Stimulated activated CD8-positive, alpha-beta memory T cell treated with anti-CD3 and anti-CD28 coated beads, Interleukin-2, amount 100 ng/mL, for 1 hour (primary cell): ENCODE data around the gene CYB5RL.

Experiments used
- DNase-seq, 2 donors: peaks; one replicate each; pipeline ENCODE4 v3.0.0-alpha.2; 2020; ENCODE audit warnings: low read depth in 2 of 2

CYB5RL gene

DNA sequence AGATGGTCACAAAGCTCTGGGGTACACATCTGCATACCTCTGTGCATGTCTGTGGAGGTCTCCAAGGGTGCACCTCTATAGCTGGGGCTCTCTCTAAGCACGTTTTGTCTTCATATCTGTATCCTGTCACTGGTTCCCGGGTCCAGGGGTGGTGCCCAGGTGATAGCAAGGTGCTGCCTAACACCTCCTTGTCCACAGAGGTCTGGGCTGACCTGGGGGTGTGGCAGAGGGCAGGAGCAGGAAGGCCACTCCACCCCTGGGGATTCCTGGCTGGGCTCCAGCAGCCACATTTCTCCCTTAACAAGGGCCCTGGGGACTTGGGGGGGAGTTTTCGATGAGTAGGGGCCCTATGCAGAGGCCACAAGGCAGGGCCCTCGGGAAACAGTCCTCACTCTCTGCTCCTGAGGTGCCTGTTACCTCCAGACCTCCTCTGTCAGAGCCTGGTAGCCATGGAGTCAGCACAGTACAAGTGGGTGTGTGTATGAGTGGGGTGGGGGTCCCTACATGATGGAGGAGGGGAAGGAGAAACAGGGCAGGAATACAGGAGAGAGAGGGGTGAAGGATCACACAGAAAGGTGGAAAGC, 40.0 kb downstream of the CYB5RL start:
- no peak for DNase-seq

DNA sequence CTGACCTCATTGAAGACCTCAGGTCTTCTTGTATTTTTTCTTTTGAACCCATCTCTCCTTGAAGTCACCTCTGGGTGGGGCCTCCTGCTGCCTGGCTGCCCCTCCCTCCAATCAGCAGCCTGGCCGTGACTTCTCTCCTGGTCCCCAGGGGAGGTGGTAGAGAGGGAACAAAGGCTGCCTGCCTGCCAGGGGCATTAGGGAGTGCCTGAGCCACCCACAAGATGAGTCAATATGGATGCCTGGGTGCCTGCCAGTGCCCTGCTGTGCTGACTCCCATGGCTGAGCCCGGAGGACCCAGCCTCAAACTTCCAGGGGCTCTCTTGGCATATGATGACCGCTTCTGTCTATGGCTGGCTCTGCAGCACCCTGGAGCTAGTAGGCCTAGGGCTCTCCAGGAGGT, 41.8 kb downstream of the CYB5RL start:
- DNase-seq, result no peak

DNA sequence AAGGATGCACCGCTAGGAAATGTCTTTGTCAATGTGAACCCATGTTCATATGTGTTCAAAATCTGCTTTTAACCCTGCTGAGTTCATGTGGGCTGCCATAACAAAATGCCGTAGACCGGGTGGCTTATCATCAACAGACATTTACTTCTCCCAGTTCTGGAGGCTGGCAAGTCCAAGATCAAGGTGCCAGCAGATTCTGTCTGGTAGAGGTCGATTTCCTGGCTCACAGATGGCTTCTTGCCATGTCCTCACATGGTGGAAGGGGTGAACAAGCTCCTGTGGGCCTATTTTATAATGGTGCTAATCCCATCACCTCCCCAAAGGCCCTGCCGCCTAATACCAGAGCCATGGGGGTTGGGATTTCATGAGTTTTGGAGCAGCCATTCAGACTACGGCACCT, 42.4 kb downstream of the CYB5RL start:
- DNase-seq, result no peak

DNA sequence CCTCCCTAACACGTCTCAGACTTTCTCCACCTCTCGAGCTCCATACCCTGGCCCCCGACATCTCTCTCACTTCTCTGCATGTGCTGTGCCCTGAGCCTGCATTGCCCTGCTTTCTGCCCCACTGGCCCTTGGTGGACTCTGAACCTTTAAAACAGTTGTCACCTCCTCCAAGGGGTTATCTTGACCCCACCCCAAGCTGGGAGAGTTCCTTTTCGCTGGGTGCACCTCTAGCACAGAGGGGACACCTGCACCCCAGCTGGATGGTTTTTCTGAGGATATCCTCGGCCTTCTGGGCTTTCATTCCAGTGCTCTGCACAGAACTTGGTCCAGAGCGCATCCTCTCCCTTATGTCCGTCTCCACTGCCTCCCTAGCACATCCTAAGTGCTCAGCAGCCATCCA, 42.8 kb downstream of the CYB5RL start:
- DNase-seq, result no peak

DNA sequence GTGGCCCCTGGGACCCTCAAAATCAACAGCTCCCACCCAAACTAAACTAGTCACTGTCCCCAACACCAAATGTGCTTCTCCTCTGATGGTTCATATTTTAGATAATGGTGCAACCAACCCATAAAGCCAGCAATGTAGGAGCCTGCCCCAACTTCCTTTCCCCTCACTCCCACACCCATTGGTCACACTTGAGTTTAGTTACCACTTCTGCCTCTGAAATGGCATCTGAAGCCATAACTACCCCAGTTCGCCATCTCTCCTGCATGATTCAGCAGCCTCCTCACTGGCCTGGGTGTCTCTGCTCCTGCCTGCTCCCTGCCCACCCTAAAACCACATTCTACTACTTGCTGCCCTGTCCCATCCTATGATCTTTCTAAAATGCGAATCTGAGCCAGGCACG, 43.6 kb downstream of the CYB5RL start:
- DNase-seq, result no peak

DNA sequence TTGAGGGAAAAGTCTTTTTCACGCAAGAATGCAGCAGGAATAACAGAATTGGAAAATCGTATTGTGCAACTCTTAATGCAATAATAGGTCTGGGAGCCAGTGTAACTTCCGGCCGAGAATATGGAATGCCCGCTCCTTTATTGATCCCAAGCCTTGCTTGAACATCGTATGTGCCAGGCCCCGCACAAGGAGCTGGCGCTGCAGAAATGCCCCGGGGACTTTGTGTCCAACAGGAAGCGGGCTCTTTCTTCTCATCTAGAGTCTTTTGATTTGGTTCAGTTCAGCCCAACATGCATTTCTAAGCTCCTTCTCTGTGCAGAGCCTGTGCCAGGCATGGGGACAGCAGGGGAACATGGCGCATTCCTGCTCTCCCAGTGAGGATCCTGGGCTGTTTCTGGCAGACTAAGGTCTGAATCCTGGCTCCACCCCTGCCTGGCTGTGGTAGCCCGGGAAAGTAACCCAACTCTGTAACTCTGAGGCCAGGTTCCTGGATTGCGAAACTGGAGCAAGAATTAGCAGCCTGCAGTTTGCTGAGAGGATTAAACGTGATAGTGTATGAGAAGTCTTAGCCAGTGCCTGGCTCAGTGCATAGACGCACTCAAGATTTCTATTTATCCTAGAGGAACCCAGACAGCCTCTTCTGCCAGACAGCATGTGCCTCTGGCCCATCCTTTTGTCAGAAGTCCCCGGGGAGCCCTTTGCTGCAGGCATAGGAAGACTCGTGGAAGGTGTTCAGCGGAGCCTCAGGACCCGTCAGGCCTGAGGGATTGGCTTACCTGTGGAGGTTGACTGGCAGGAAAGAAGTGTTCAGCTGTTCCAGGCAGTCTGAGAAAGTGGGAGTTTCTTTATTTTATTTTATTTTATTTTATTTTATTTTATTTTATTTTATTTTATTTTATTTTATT, 46.0 kb downstream of the CYB5RL start:
- no peak for DNase-seq

DNA sequence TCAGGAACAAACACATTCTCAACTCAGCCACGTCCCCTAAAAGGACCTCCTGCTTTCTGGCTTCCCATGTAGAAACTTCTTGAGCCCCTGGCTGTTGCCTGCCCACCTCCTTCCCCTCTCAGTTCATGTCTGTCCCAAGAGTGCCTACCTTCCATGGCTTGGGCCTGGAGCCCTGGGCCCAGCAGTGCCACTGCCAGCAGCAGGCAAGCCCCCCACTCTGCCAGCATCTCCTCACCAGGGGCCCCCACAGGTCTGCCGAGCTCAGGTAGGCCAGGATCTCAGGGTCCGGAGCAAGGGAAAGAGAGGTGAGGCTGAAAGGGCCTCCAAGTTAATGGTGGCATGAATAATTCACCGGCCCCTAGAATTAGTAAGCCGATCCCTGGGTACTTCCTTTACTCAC, 47.1 kb downstream of the CYB5RL start, which contains the start of gene CDCP2:
TSS of gene CDCP2 (minus strand) at position 305 of the 400 bp plus-strand sequence. CDS start at position 227, 78 bp downstream.
- no peak for DNase-seq

DNA sequence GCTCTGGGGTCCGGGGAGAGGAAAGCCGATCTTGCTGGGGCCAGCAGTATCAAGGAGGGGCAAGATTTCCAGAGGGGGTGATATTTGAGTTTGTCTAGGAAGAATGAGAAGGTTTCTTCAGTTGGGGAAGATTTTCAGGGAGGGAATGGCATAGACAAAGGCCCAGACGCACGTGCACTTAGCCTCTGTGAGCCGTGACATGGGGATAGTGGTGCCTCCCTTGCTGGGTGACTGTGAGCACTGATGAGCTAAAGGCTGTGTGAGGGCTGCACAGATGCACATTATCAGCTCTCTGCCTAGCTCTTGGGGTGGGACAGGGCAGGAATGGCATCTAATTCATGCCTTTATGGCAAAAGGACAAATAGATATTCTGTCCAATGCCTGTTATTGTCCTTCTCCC, 48.8 kb downstream of the CYB5RL start:
- DNase-seq, result no peak
